Spinal cord (tissue), 10 donors: ENCODE measurements around the gene GRAMD2A. TPM values are rescaled to one million over a fixed set of nuclear protein-coding genes. Genes with fewer than 3 reads are reported as not detected.

Experiments used
- DNase-seq, 6 donors: peaks; one replicate each; pipeline versions ENCODE4 v3.0.0 to v3.0.0-alpha.2; 2013 to 2015; ENCODE audit warnings: low spot score in 6 of 6, low read depth in 4 of 6
- H3K27ac ChIP-seq: one replicate; pipeline ENCODE4 v1.5.1; 2013; ENCODE audit warnings: low read depth, low read length, control low read depth
- H3K27me3 ChIP-seq: one replicate; pipeline ENCODE4 v1.6.1; 2013; ENCODE audit warnings: low read length; ENCODE audit not compliant: control insufficient read depth, insufficient read depth
- H3K36me3 ChIP-seq: one replicate; pipeline ENCODE4 v1.6.1; 2013; ENCODE audit warnings: low read length; ENCODE audit not compliant: control insufficient read depth, insufficient read depth
- H3K4me1 ChIP-seq: one replicate; pipeline ENCODE4 v1.6.1; 2013; ENCODE audit warnings: low read length; ENCODE audit not compliant: control insufficient read depth, insufficient read depth
- H3K4me3 ChIP-seq: one replicate; pipeline ENCODE4 v1.5.1; 2013; ENCODE audit warnings: low read depth, low read length, control low read depth
- H3K9me3 ChIP-seq: one replicate; pipeline ENCODE4 v1.6.1; 2013; ENCODE audit warnings: low read length; ENCODE audit not compliant: control insufficient read depth, insufficient read depth
- WGBS: methylation state at CpG from one replicate; pipeline ENCODE4 v1.1.5; 2013; ENCODE audit warnings: missing lambda C conversion rate; ENCODE audit not compliant: insufficient coverage; 5-methylcytosine and 5-hydroxymethylcytosine counted together
- polyA plus RNA-seq, 2 donors: library from polyadenylated mRNA; unstranded; fragments of 120-200 nt; gene quantifications; one replicate each; pipeline ENCODE4 v1.2.1, GENCODE V29; 2013; ENCODE audit not compliant: insufficient read length in 2 of 2
- total RNA-seq, 2 donors: library from RNA; depleted of rRNA in 1 of 2; stranded (reverse); fragments of 120-200 nt in 1 of 2; fragments of >200 nt in 1 of 2; gene quantifications; one replicate each; pipeline versions ENCODE4 v1.2.3 to v1.2.4, GENCODE V29; 2013 to 2014
- donor health status: healthy.

The GRAMD2A gene
- total and polyA plus RNA-seq, 4 donors, result 1.4 to 3.8 (median 2.3) TPM

- Histone ChIP-seq H3K4me1 (peaks cover 10% of the 10 kb centered on the region), H3K27me3 (peaks cover 21% of the 10 kb centered on the region), H3K36me3 (no peaks in the 10 kb centered on the region), H3K27ac (no peak overlapping the region), H3K9me3 (no peaks in the 10 kb centered on the region), H3K4me3 (no peak overlapping the region)
- whole genome bisulfite sequencing, result no CpG with 5 or more reads among the region's 3 CpGs
- peak in 1 of 6 donors; percentile 56 for DNase-seq
These were observed 5.2 kb downstream of the GRAMD2A start for GRCh38 chr15:72192416-72192815.

DNA sequence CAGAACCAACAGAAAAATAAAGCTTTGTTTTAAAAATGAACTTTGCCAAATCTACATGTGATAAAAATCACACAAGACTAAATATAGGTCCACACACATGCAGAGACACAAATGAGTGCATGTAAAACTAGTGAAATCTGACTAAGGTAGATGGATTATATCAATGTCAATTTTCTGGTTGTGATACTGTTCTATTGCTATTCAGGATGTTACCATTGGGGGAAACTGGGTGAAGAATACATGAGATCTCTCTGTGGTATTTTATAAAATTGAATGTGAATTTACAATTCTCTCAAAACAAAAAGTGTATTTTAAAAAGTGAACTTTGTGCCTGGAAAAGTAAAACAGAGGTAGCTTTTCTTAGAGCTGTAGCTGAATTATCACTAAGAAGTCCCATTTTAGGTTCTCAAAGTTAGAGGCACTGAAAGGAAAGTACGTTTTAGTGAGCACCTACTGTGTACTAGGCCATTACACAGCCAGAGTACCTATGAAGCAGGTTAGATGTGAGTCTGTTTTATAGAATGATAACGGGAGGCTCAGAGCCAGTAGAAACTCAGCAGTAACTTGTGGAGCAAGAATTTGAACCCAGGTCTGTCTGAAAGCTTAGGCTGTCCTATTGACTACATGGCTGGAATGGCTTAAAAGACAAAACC is 8.2 kb downstream of the GRAMD2A start:
- H3K27ac ChIP-seq, result no peak overlapping the region
- no peak overlapping the region for H3K4me3 ChIP-seq
- DNase-seq, result no peak
- peaks cover 6% of the 10 kb centered on the region for H3K27me3 ChIP-seq
- no peaks in the 10 kb centered on the region for H3K9me3 ChIP-seq
- H3K4me1 ChIP-seq, result peaks cover 3% of the 10 kb centered on the region
- WGBS, result 88% methylated on average over 1 of the region's 2 CpGs
- H3K36me3 ChIP-seq, result no peaks in the 10 kb centered on the region

GRCh38 chr15:72184165-72184811 is 13.3 kb downstream of the GRAMD2A start:
- DNase-seq, result no peak
- Histone ChIP-seq H3K27me3 (peaks cover 15% of the 10 kb centered on the region), H3K4me1 (peaks cover 37% of the 10 kb centered on the region), H3K27ac (no peak overlapping the region), H3K36me3 (no peaks in the 10 kb centered on the region), H3K4me3 (peak overlapping the region; percentile 16), H3K9me3 (no peaks in the 10 kb centered on the region)
- 2% methylated on average over 30 of the region's 34 CpGs for WGBS

GRCh38 chr15:72183781-72184164 is 13.8 kb downstream of the GRAMD2A start:
- Histone ChIP-seq H3K36me3 (no peaks in the 10 kb centered on the region), H3K9me3 (no peaks in the 10 kb centered on the region), H3K4me1 (peaks cover 42% of the 10 kb centered on the region), H3K4me3 (peak overlapping the region; percentile 16), H3K27me3 (peaks cover 15% of the 10 kb centered on the region), H3K27ac (no peak overlapping the region)
- WGBS, result 40% methylated on average over 1 of the region's 12 CpGs
- DNase-seq, result no peak

GRCh38 chr15:72182673-72183072 is 14.9 kb downstream of the GRAMD2A start:
- H3K27me3 ChIP-seq, result peaks cover 15% of the 10 kb centered on the region
- H3K27ac ChIP-seq, result no peak overlapping the region
- no peak overlapping the region for H3K4me3 ChIP-seq
- no peaks in the 10 kb centered on the region for H3K36me3 ChIP-seq
- H3K4me1 ChIP-seq, result peaks cover 53% of the 10 kb centered on the region
- DNase-seq, result no peak
- WGBS, result no CpG with 5 or more reads among the region's 3 CpGs
- H3K9me3 ChIP-seq, result no peaks in the 10 kb centered on the region

DNA sequence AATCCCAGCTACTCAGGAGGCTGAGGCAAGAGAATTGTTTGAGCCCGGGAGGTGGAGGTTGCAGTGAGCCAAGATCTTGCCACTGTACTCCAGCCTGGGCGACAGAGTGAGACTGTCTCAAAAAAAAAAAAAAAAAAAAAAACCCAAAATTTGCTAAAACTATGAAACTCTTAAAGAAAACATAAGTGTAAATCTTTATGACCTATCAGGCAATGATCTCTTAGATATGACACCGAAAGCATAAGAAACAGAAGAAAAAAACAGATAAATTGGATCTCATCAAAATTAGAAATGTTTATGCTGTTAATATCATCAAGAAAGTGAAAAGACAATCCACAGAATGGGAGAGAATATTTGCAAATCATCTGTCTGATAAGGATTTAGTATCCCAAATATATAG is 15.3 kb downstream of the GRAMD2A start:
- no peaks in the 10 kb centered on the region for H3K9me3 ChIP-seq
- no peak for DNase-seq
- no CpG with 5 or more reads among the region's 3 CpGs for WGBS

GRCh38 chr15:72180761-72181324 is 16.7 kb downstream of the GRAMD2A start:
- 79% methylated on average over 5 of the region's 5 CpGs for WGBS
- DNase-seq, result no peak

More for the DNA sequence above, 15.3 kb downstream of the GRAMD2A start:
- H3K27ac ChIP-seq, result no peak overlapping the region
- peaks cover 15% of the 10 kb centered on the region for H3K27me3 ChIP-seq
- H3K4me1 ChIP-seq, result peaks cover 54% of the 10 kb centered on the region
- no peaks in the 10 kb centered on the region for H3K36me3 ChIP-seq
- no peak overlapping the region for H3K4me3 ChIP-seq

DNA sequence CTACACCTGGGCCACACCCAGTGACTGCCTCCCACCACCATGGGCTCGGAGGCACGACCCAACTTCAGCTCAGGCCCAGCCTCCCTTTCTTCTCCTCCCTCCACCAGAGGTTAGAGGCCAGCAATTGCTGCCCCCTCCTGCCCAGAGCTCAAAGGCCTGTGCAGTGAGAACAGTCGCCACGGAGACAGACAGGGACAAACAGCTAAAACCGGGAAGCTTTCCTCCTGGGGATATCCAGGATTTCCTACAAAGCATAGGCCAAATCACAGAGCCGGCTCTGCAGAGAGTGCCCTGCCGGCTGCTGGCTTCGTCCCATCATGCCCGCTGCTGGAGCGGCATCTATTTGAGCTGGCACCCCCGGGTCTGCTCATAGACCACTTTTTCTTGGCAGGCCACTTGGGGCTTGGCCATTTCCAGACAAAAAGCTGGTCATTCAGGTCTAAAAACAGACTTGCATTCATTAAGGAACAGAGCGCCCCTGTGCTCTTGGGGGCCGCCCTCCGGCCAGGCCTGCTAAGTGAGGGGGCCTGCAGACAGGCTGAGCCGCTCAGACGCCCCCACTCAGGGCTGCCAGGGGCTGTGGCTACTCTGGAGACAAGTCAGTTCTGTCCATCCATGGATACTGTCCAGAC is 17.5 kb downstream of the GRAMD2A start:
- 27% methylated on average over 16 of the region's 16 CpGs for WGBS
- DNase-seq, result peak; percentile 68 to 95 (median 82)
- H3K27ac ChIP-seq, result peak overlapping the region; percentile 93
- H3K9me3 ChIP-seq, result no peaks in the 10 kb centered on the region
- H3K27me3 ChIP-seq, result peaks cover 15% of the 10 kb centered on the region
- H3K36me3 ChIP-seq, result no peaks in the 10 kb centered on the region
- no peak overlapping the region for H3K4me3 ChIP-seq
- H3K4me1 ChIP-seq, result peaks cover 70% of the 10 kb centered on the region

More at GRCh38 chr15:72180761-72181324, 16.7 kb downstream of the GRAMD2A start:
- no peak overlapping the region for H3K4me3 ChIP-seq
- H3K9me3 ChIP-seq, result no peaks in the 10 kb centered on the region
- H3K27ac ChIP-seq, result peak overlapping the region; percentile 93
- H3K27me3 ChIP-seq, result peaks cover 15% of the 10 kb centered on the region
- no peaks in the 10 kb centered on the region for H3K36me3 ChIP-seq
- H3K4me1 ChIP-seq, result peaks cover 67% of the 10 kb centered on the region

GRCh38 chr15:72178976-72179585 is 18.5 kb downstream of the GRAMD2A start:
- WGBS, result 93% methylated on average over 7 of the region's 13 CpGs
- Histone ChIP-seq H3K9me3 (no peaks in the 10 kb centered on the region), H3K4me1 (peaks cover 64% of the 10 kb centered on the region), H3K27me3 (peaks cover 9% of the 10 kb centered on the region), H3K4me3 (no peak overlapping the region), H3K36me3 (no peaks in the 10 kb centered on the region), H3K27ac (peak overlapping the region; percentile 93)
- DNase-seq, result no peak
